Activated naive CD8-positive, alpha-beta T cell treated with anti-CD3 and anti-CD28 coated beads, Interleukin-2, amount 50 U/mL, for 16 hours (primary cell): ENCODE results near the gene HMOX1.
"Not testable (repeated sequence)": the region's sequence is repeated elsewhere in the genome, so short reads cannot be mapped to it uniquely, and the experiment has no call there.

Experiments
- DNase-seq: peaks from one replicate; pipeline ENCODE4 v3.0.0-alpha.2; 2020; ENCODE audit warnings: low read depth, low spot score

Gene HMOX1

GRCh38 chr22:35379146-35379993 lies 1.5 kb upstream of the HMOX1 start:
- DNase-seq = no peak

GRCh38 chr22:35380013-35380412 lies 883 bp upstream of the HMOX1 start:
- DNase-seq = no peak

GRCh38 chr22:35381424-35382009 lies 621 bp downstream of the HMOX1 start:
- DNase-seq = no peak

- no peak for DNase-seq
Observed at GRCh38 chr22:35383679-35384071, 2.8 kb downstream of the HMOX1 start.

- DNase-seq = no peak
Observed at GRCh38 chr22:35384527-35384926, 3.6 kb downstream of the HMOX1 start.

- no peak for DNase-seq
Observed at GRCh38 chr22:35384975-35385588, 4.2 kb downstream of the HMOX1 start.

- no peak for DNase-seq
Observed at GRCh38 chr22:35386670-35387288, 5.9 kb downstream of the HMOX1 start.

GRCh38 chr22:35390933-35391332 lies 10.0 kb downstream of the HMOX1 start:
- no peak for DNase-seq

- no peak for DNase-seq
Observed at GRCh38 chr22:35392357-35392756, 11.5 kb downstream of the HMOX1 start.

GRCh38 chr22:35393116-35394010 lies 12.5 kb downstream of the HMOX1 start:
- DNase-seq = no peak

GRCh38 chr22:35394011-35394312 lies 13.1 kb downstream of the HMOX1 start:
- no peak for DNase-seq

GRCh38 chr22:35394810-35395563 lies 14.1 kb downstream of the HMOX1 start:
- no peak for DNase-seq

GRCh38 chr22:35396622-35397021 lies 15.7 kb downstream of the HMOX1 start:
- DNase-seq = not testable (repeated sequence)

- no peak for DNase-seq
Observed at GRCh38 chr22:35397095-35397904, 16.4 kb downstream of the HMOX1 start.

- DNase-seq = no peak
Observed at GRCh38 chr22:35398591-35398973, 17.7 kb downstream of the HMOX1 start.

- no peak for DNase-seq
Observed at GRCh38 chr22:35399114-35399677, 18.3 kb downstream of the HMOX1 start.

GRCh38 chr22:35399678-35400500 lies 19.0 kb downstream of the HMOX1 start, which contains the start of gene MCM5:
Gene MCM5 (plus strand): TSS chr22:35400140. CDS start chr22:35400439, 299 bp downstream.
- peak; percentile 97 for DNase-seq

- no peak for DNase-seq
Observed at GRCh38 chr22:35400501-35400790, 19.6 kb downstream of the HMOX1 start.

- no peak for DNase-seq
Observed at GRCh38 chr22:35401863-35402262, 21.0 kb downstream of the HMOX1 start.
